GM19240 (cell line): Measurements from ENCODE around the gene DCTN4.
"Not testable (repeated sequence)": the region's sequence is repeated elsewhere in the genome, so short reads cannot be mapped to it uniquely, and the experiment has no call there.

Experiments used
- DNase-seq: peaks from one replicate; pipeline ENCODE4 v3.0.0; 2011; ENCODE audit warnings: low spot score; ENCODE audit not compliant: insufficient read length

The DCTN4 gene

DNA sequence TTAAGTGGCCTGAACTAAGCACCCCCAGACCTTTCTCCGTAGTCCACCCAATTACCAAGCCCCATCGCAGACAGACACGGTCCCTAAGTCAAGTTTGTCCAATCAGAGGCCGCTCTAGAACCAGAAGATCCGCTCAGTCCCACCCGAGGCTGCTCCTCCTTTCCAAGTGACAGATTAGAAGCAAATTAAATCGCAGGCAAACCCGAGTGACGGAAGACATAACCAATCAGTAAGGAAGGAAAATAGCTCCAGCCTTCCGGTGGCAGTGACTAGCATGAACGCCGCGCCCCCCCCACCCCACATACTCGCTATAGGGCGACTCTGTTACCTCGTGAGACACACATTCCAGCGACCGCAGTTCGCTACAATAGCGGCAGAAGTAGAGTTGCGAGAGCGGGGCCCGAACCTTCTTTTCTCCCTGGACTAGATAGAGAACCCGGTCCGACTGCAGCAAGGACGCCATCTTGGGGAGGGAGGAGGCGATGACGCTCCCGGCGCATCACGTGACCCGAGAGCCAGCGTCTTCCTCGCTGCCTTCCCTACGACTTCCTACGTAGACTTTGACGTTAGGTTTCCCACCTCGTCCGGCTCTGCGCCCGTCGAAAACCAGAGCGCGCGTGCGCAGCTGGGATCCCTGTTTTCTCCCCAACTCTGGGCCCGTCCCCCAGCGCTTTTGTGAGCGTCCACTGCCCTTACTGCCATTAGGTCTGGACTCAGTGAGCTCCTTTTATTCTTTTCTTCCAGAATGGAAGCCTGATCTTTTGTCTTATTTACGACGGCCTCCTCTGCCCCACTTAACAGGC is at the start of gene DCTN4:
TSS of gene DCTN4 (minus strand) at position 487 of the 803 bp plus-strand sequence. CDS start at position 463, 24 bp downstream.
- peak; percentile 79 for DNase-seq

DNA sequence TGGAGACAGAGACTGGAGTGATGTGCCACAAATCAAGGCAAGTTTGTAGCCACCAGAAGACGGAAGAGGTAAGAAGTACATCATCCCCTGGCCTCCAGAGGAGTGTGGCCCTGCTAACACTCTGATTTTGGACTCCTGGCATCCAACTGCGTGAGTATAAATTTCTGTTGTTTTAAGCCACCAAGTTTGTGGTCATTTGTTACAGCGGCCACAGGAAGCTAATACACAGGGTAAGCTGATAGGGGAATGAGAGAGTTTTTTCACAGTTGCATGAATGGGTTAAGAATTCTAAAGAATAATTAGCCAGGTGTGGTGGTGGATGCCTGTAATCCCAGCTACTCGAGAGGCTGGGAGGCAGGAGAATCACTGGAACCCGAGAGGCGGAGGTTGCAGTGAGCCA is 45.6 kb upstream of the DCTN4 start:
- no peak for DNase-seq

DNA sequence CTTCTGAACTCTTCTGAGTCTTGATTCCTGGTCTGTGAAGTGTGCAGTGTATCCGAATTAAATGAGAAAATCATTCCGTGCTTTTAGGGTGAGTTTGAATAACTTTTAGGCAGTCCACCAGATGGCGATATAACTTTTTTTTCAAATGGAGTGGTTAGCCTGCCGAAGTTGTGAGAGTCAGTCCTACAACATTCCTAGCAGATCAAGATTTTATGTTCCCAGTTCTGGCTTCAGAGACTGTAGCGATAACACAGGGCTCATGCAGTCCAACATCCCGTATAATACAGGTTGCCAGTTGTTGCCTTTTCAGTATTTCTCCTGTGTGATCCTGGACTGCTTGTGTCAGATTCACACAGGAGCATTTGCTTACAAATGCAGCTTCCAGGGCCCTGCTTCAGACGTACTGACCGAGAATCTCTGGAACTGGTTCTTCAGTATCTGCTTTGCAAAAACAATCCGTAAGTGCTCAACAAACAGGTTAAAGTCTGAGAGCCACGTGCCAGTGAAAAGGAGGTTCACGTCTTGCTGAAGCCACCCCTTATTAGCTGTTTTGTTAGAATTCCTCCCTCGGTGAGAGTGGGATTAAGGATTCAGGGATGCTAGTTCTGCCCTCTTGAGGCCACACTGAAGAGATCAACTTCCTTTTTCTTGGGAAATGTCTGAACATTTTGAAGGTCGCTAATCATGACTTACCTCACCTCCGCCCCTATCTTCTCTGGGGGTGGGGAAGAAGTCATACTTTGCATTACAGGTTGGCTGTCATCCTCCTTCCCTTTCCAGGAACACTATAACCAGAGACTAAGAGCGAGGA is 42.5 kb upstream of the DCTN4 start:
- DNase-seq, result no peak

DNA sequence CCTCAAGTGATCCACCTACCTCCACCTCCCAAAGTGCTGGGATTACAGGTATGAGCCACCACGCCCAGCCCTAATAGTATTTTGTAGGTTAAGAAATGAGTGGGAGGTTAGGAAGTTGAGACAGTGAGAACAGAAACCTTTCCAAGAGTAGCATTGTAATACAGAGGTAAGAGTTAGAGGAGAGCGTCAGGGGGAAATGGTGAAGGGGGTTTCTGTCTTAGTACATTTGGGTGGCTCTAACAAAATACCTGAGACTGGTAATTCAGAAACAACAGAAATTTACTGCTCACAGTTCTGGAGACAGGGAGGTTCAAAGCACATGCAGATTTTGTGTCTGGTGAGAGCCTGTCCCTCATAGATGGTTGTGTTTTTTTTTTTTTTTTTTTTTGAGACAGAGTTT is 38.6 kb upstream of the DCTN4 start:
- DNase-seq, result no peak

DNA sequence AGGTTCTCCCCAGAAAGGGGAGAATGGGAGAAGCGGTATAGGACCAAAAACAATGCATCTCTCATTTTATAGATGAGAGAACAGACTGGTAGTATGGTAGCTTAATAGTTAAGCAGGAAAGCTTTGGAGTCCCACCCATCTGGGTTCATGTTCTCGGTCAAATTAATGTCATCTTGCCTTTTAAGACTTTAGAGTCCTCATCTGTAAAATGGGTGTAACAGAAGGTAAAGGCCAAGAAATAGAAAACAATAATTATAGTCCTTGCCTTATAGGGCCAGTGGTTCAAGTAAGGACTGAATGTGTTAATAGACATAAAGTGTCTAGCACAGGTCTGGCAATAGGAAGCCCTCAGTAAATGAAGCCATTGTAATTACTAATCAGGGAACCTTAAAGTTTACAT is 36.1 kb upstream of the DCTN4 start:
- DNase-seq, result no peak

DNA sequence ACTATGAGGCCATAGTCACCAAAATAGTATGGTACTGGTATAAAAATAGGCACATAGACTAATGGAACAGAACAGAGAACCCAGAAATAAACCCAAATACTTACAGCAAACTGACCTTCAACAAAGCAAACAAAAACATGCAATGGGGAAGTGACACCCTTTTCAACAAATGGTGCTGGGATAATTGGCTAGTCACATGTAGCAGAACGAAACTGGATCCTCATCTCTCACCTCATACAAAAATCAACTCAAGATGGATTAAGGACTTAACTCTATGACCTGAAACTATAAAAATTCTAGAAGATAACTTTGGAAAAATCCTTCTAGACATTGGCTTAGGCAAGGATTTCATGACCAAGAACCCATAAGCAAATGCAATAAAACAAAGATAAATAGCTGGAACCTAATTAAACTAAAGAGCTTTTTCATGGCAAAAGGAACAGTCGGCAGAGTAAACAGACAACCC is 34.6 kb upstream of the DCTN4 start:
- DNase-seq, result not testable (repeated sequence)

DNA sequence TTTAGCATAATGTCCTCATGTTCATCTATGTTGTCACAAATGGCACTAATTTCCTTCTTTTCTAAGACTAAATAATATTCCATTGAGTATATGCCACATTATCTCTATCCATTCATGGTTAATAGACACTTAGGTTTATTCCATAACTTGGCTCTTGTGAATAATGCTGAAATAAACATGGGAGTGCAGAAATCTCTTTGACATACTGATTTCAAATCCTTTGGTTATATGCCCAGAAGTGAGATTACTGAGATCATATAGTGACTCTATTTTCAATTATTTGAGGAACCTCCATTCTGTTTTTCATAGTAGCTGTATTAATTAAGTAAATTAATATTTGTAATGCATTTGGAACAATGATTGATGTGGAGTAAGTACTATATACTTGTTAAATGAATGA is 32.7 kb upstream of the DCTN4 start:
- no peak for DNase-seq

DNA sequence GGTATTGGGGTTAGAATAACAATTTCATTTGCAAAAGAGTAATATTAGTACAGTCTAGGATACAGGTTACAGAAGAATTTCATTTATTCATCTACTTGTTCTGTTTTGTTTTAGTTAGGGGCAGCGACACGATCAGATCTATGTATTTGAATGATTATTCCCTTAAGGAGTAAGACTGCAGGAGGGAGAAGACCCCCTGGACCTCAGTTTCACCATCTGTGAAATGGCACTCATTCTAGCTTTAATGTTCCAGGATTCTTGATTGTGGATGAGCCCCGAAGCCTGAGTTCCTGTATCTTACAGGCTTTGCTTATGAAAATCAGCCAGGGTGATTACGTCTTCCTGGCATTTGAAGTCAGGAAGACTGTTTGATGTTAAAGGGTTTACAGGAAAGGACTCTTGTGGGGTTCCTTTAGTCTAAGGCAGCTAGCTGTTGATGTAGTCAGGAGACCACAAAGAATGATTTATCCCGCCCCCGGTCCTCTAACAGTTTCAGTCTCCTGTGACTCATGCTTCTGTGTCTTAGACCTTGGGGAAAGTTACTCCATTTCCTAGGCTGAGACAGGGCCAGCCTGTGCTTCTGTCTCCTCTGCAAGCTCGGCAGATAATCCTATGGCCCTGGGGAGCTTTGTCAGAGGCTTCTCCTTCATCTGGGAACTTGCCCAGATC is 31.3 kb upstream of the DCTN4 start:
- DNase-seq, result peak; percentile 28

DNA sequence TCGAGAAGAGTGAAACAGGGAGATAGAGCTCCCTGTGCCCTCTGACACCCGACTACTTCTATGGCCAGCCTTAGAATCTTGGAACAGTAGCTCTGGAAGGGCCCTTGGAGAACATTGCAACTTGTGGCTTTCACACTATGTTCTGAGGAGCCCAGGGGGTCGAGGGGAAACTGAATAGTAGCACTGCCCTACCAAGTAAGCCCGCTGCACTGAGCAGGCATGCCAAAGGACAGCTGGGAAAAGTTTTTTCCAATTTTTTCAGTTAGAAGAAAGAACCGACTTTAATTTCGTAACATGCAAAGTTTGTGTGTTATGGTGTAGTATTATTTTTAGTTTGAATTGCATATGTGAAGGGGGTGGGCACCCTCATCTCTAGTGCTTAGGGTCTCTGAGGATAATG is 30.6 kb upstream of the DCTN4 start:
- DNase-seq, result no peak

DNA sequence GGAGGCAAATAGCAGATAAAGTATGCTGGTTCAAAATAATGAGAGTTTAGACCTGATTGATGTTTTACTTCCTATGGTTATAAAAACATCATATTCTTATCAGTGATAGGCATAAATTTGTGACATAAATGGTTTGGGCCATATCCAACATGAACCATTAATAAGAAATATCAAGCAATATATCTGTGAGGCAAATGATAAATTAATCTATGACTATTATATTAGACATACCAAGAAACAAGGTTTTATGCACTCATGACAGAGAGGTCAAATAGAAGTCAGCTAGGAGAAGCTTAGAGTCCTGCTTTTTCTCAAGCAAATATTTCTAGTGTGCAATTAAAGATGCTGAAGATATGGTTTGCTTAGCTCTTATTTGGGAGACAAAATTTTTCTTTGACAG is 30.2 kb upstream of the DCTN4 start:
- DNase-seq, result no peak

DNA sequence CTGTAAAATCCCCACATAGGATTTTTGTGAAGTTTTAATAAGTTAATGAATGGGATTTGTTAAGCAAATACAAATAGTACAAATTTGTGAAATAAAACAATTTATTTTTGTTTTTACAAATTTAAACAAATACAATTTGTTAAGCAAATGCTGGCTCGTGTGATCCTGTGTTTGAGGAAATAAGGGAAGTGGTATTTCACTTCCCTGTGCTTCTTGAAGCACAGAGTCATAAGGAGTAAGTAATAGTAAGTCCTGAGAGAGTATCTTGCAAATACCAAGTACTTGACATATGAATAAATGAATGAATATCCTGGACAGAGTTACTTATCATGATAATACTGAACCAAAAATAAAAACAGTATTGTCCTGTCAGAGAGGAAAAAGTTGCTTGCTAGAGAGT is 28.8 kb upstream of the DCTN4 start:
- DNase-seq, result no peak

DNA sequence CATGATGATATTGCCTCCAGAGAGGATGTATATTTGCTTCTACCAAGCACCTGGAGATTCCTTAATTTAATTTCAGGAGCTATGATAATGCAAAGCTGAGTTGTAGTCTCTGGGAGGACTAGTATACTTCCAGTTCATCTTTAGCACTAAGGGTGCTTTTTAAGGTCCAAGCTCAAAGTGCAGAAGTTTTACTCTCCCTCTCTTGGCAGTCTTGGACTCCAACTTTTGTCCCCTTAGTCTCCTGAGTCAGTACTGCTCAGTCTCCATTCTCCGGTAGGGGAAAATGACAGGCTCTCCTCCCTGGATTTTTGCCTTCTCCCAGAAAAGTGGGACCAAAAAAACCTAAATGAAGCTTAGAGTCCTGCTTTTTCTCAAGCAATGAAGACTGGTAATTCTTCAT is 28.1 kb upstream of the DCTN4 start:
- no peak for DNase-seq

DNA sequence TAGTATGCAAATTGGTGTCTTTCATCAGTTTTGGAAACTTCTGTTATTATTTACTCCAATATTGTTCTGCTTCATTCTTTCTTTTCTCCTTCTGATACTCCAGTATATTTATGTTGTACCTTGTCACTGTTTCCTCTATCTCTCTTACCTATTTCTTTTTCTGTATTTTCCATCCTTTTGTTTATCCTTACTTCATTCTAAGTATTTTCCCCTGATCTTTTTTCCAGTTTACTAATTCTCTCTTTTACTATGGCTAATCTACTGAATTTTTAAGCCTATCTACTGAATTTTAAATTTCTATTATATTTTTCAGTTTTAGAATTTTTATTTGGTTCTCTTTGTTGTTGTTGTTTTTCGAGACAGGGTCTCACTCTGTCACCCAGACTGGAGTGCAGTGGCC is 27.1 kb upstream of the DCTN4 start:
- no peak for DNase-seq

DNA sequence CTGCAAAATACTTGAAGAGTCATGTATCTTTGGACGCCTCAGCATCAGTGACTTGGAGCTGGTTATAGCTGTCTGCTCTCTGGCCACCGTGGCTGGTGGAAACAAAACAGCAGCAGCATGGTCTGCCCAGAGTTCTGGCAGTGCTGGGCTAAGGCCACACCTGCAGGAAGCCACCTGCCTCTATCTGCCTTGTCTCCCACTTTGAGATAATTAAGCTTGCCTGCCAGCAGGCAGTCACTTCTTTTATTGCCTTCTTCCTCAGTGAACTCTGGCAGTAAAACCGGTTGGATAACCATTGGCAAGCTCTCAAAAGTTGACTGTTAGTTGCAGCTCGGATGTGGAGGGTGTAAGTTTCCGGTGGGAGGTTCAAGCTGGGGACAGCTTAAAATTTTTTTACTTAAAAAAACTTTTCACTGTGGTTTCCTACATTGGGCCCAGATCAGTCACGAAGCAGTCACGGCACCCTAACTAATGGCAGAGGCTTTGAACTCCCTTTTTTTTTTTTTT is 24.7 kb upstream of the DCTN4 start:
- DNase-seq, result no peak

DNA sequence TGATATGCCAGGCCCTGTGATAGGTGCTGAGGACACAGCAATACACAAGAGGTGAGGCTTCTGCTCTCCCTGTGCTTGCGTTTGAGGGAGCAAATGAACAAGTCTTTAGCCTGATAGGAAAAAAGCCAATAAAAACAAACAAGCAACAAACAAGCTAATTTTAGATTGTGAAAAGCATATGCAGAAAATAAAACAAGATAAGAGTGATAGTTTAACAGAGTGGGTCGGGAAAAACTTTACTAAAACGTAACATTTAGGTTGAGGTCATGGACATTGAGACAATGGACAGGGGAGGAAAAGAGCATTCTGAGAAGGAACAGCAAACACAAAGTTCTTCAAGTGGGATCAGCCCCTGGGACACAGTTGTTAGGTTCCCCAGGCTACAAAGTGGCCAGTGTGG is 24.0 kb upstream of the DCTN4 start:
- no peak for DNase-seq

DNA sequence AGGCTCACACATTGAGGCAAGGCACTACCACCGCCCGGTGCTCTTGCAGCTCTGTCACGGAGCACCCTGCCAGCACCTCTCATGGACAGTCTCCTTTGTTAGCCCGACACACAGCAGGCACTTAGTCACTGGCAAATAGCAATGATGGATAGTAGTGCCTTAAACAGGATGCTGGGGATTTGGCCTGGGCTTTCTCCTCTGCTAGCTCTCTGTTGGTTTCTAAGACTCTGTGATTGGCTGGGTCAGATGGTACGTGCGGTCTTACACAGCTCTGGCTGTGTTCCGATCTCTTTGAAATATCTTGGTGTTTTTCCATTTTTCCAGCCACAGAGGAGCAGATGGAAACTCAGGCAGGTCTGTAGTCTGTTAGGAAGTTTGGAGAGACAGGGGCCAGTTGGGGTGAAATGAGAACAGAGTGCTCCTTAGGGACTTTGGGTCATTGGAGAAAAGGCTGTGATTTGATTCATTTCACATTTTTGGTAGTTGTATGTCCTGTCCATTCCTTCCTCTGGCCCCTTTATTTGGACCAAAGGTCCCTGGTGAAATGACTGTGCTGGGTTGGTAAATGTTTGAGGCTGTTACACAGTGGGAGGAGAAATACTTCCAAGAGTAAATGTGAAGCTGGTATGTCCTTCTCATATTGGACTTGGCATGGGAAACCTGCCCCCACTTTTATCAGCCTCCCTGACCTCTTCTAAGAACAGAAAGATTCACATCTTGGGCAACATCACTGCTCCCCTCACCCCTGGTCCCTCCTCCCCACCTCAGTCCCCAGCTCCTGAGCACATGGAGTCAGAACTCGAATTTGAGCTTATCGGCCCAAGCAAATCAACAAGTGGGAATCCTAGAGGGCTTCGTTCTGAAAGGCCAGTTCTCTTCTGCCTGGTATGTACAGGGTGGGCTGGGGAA is 23.1 kb upstream of the DCTN4 start:
- no peak for DNase-seq

DNA sequence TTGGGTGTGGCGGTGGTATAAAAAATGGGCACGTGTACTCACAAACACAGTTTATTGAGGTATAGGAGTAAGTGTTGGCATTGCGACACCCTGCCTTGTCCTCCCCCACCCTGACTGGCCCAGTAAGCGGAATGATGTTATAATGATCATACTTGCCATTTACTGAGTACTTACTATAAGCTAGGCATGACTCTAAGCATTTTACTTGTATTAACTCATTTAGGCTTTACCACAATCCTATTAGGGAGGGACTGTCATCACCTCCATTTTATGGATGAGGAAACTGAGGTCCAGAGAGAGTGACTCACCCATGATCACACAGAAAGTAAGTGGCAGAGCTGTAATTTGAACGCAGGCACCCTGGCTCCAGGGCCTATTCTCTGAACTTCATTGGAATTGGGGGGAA is 22.0 kb upstream of the DCTN4 start:
- DNase-seq, result no peak

DNA sequence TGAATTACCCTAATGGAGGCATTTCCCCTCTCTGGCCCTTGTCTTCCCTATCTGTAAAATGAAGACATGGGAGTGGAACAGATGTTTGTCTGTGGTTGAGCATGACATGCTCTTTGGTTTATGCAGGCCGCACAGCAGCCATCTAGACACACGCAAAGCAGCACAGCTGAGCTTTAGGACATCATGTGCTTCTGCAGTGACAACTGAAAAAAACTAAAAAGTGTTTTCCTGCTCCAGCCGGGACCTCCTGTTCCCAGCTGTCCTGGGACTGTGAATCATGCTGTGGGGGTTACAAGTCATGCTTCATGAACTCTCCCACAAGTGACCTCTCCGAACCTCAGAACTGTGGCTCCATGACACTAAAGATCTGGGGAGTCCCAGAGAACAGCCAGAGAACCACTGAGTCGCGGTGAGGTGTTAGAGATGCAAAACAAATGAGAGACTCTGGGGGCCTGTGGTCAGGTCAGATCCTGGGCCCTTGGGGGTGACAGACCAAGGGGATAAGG is 21.4 kb upstream of the DCTN4 start:
- DNase-seq, result no peak

DNA sequence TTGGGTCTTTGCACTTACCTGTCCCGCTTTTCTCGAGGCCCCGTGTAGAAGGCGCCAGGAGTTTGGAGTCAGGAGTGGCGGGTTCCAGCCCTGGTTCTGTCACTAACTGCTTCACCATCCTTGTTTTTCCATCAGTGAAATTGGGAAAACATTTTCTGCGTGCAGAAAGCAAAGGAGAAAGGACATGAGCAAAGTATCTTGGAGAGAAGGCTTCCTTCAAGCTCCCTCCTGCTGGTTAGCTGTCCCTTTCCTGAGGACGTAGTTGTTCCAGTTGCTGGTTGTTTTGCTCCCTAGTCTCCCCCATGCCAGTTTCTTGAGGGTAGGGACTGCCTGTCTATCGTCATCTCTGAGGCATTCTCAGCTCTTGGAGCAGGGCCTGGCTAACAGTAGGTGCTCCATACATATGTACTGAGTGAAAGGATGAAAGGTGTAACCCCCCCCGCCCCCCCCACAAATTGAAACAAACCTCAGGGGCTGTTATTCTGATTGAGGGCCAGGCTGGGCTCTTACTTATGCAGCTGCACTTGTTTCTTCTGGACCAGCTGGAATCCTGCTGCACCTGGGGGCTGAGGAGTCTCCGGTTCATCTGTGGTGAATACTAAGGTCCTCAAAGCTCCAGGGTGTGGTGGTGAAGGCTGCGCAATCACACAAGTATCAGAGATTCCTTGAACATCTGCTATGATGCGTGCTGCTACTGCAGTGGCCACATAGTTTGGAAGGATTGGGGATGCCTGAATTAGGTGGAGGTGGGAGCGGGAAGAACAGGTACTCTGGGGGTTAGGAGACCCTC is 20.8 kb upstream of the DCTN4 start:
- no peak for DNase-seq
